WTC11 (cell line): ENCODE results near the gene DCUN1D1. TPM values are rescaled to one million over a fixed set of nuclear protein-coding genes. Genes with fewer than 3 reads are reported as not detected.

Experiments used
- ATAC-seq: fragments of 200-7000 bp; cut with Tn5 transposase; 2 replicates; pipeline ENCODE4 v1.10.0; 2021; ENCODE audit warnings: mild to moderate bottlenecking, moderate library complexity
- CTCF ChIA-PET: fragments of 300-600 bp; sonication (Branson Sonifier 250); formaldehyde crosslinking; loops from one replicate; lab custom pipeline; 2021; ENCODE audit warnings: antibody characterized with exemption; lab: Charles Lee
- POLR2A ChIA-PET: fragments of 350-600 bp; sonication (Branson Sonifier 250); formaldehyde crosslinking; loops from one replicate; lab custom pipeline; 2021; ENCODE audit warnings: antibody characterized with exemption; lab: Charles Lee
- DNase-seq: peaks from one replicate; pipeline ENCODE4 v3.0.0; 2021; ENCODE audit warnings: low spot score
- H3K27ac Mint-ChIP-seq: 2 replicates; pipeline ENCODE4 v1.8.0; 2021; ENCODE audit warnings: mixed read lengths
- H3K27me3 Mint-ChIP-seq: 2 replicates; pipeline ENCODE4 v1.8.0; 2021; ENCODE audit warnings: low read depth, mild to moderate bottlenecking, moderate library complexity, mixed read lengths
- H3K36me3 Mint-ChIP-seq: 2 replicates; pipeline ENCODE4 v1.8.0; 2021; ENCODE audit warnings: mixed read lengths
- H3K4me1 Mint-ChIP-seq: 2 replicates; pipeline ENCODE4 v1.8.0; 2022; ENCODE audit warnings: mixed read lengths
- H3K4me3 Mint-ChIP-seq: 2 replicates; pipeline ENCODE4 v1.8.0; 2021; ENCODE audit warnings: mild to moderate bottlenecking, moderate library complexity, mixed read lengths
- H3K9me3 Mint-ChIP-seq: 2 replicates; pipeline ENCODE4 v1.8.0; 2021; ENCODE audit warnings: mixed read lengths
- ATF2 ChIP-seq: sonication (generic); formaldehyde crosslinking; IDR thresholded peaks from 2 replicates; pipeline ENCODE4 v1.8.1; 2022; ENCODE audit warnings: low read depth, missing genetic modification reagents, borderline replicate concordance
- FOXJ3 ChIP-seq: sonication (generic); formaldehyde crosslinking; IDR thresholded peaks from 2 replicates; pipeline ENCODE4 v1.9.0; 2021; ENCODE audit warnings: missing genetic modification reagents, mild to moderate bottlenecking, borderline replicate concordance
- HMGXB4 ChIP-seq: sonication (generic); formaldehyde crosslinking; IDR thresholded peaks from 2 replicates; pipeline ENCODE4 v1.8.1; 2023; ENCODE audit warnings: mild to moderate bottlenecking, moderate library complexity, missing genetic modification reagents
- IRF1 ChIP-seq: sonication (generic); formaldehyde crosslinking; IDR thresholded peaks from 2 replicates; pipeline ENCODE4 v1.8.0; 2023; ENCODE audit warnings: missing genetic modification reagents
- JUN ChIP-seq: sonication (generic); formaldehyde crosslinking; IDR thresholded peaks from 2 replicates; pipeline ENCODE4 v1.8.0; 2023; ENCODE audit warnings: mild to moderate bottlenecking, missing genetic modification reagents
- MXD4 ChIP-seq: fragments of 250-450 bp; sonication (Bioruptor Pico); IDR thresholded peaks from 2 replicates; pipeline ENCODE4 v1.8.0; 2021; ENCODE audit warnings: mild to moderate bottlenecking, moderate library complexity, borderline replicate concordance
- NR1H2 ChIP-seq: sonication (generic); formaldehyde crosslinking; IDR thresholded peaks from 2 replicates; pipeline ENCODE4 v1.9.0; 2021; ENCODE audit warnings: mild to moderate bottlenecking, moderate library complexity, missing genetic modification reagents
- OVOL2 ChIP-seq: fragments of 250-450 bp; sonication (Bioruptor Pico); IDR thresholded peaks from 2 replicates; pipeline ENCODE4 v1.9.0; 2021; ENCODE audit warnings: mild to moderate bottlenecking, borderline replicate concordance
- SMAD3 ChIP-seq: sonication (generic); formaldehyde crosslinking; IDR thresholded peaks from 2 replicates; pipeline ENCODE4 v1.8.0; 2022; ENCODE audit warnings: missing genetic modification reagents, mild to moderate bottlenecking, borderline replicate concordance
- STAT6 ChIP-seq: sonication (generic); formaldehyde crosslinking; conservative IDR thresholded peaks from 2 replicates; pipeline ENCODE4 v1.8.1; 2023; ENCODE audit warnings: mild to moderate bottlenecking, low read depth, missing genetic modification reagents, moderate library complexity
- USF2 ChIP-seq: sonication (generic); formaldehyde crosslinking; IDR thresholded peaks from 2 replicates; pipeline ENCODE4 v1.8.1; 2023; ENCODE audit warnings: mild to moderate bottlenecking, missing genetic modification reagents, moderate library complexity
- ZBTB43 ChIP-seq: sonication (generic); formaldehyde crosslinking; IDR thresholded peaks from 2 replicates; pipeline ENCODE4 v1.8.1; 2023; ENCODE audit warnings: mild to moderate bottlenecking, missing genetic modification reagents
- ZNF281 ChIP-seq: sonication (generic); formaldehyde crosslinking; IDR thresholded peaks from 2 replicates; pipeline ENCODE4 v1.8.0; 2023; ENCODE audit warnings: mild to moderate bottlenecking, missing genetic modification reagents
- ZNF396 ChIP-seq: fragments of 250-450 bp; sonication (Bioruptor Pico); IDR thresholded peaks from 2 replicates; pipeline ENCODE4 v1.8.0; 2021; ENCODE audit warnings: mild to moderate bottlenecking, moderate library complexity, borderline replicate concordance
- ZNF532 ChIP-seq: fragments of 250-450 bp; sonication (Bioruptor Pico); IDR thresholded peaks from 2 replicates; pipeline ENCODE4 v1.9.0; 2021; ENCODE audit warnings: mild to moderate bottlenecking, borderline replicate concordance
- total RNA-seq: library from RNA; stranded (reverse); gene quantifications from 3 replicates; pipeline ENCODE4 v1.2.3, GENCODE V29; 2021

Gene DCUN1D1
- total RNA-seq, 1 experiment from 2014 or later = 64.5 TPM

- peaks cover 19% of the 10 kb centered on the region for H3K4me1 Mint-ChIP-seq
- no peak for DNase-seq
- H3K27me3 Mint-ChIP-seq = no peaks in the 10 kb centered on the region
- H3K9me3 Mint-ChIP-seq = no peaks in the 10 kb centered on the region
- H3K36me3 Mint-ChIP-seq = no peaks in the 10 kb centered on the region
- CTCF ChIA-PET = no interaction called here
- H3K4me3 Mint-ChIP-seq = peak overlapping the region; percentile 66
- no peak for TF ChIP-seq MXD4 (CRISPR knock-in tag)
- no peak for TF ChIP-seq USF2 (CRISPR knock-in tag)
- TF ChIP-seq ZNF396 = no peak
- no peak for TF ChIP-seq ZNF532 (CRISPR knock-in tag)
- no peak for TF ChIP-seq ATF2 (CRISPR knock-in tag)
- no peak for TF ChIP-seq IRF1 (CRISPR knock-in tag)
- no peak for TF ChIP-seq JUN (CRISPR knock-in tag)
- POLR2A ChIA-PET = no interaction called here
- H3K27ac Mint-ChIP-seq = no peak overlapping the region
- ATAC-seq = no peak
Measured at GRCh38 chr3:182981038-182981380, 671 bp upstream of the DCUN1D1 start.

GRCh38 chr3:182979674-182980191, 605 bp downstream of the DCUN1D1 start:
- Mint-ChIP-seq H3K4me1 (peaks cover 27% of the 10 kb centered on the region), H3K36me3 (no peaks in the 10 kb centered on the region), H3K27me3 (no peaks in the 10 kb centered on the region), H3K9me3 (no peaks in the 10 kb centered on the region), H3K27ac (peak overlapping the region; percentile 78), H3K4me3 (peak overlapping the region; percentile 94)
- ATAC-seq (peak; percentile 42), DNase-seq (peak; percentile 60)
- POLR2A ChIA-PET = no interaction called here
- CTCF ChIA-PET = no interaction called here
- TF ChIP-seq SMAD3 (CRISPR knock-in tag) (no peak), ZNF281 (no peak), ZBTB43 (CRISPR knock-in tag) (no peak), NR1H2 (CRISPR knock-in tag) (no peak), OVOL2 (no peak), HMGXB4 (CRISPR knock-in tag) (no peak), STAT6 (CRISPR knock-in tag) (no peak), FOXJ3 (CRISPR knock-in tag) (no peak)
